ENCODE data around the gene PCDH18. TPM values are rescaled to one million over a fixed set of nuclear protein-coding genes. Genes with fewer than 3 reads are reported as not detected.

PCDH18 gene
- total RNA-seq, 1 donor from 2014 or later: 4.9 TPM

GRCh38 chr4:137558951-137559350 lies 26.7 kb upstream of the PCDH18 start:
- peak overlapping the region; percentile 29 for H3K4me2 ChIP-seq (ENCODE audit: low read length)
- no peak for TF ChIP-seq EZH2 (IDR thresholded peaks at IDR 0.05; ENCODE audit: insufficient read depth, low read length)
- TF ChIP-seq, protein P1, sequence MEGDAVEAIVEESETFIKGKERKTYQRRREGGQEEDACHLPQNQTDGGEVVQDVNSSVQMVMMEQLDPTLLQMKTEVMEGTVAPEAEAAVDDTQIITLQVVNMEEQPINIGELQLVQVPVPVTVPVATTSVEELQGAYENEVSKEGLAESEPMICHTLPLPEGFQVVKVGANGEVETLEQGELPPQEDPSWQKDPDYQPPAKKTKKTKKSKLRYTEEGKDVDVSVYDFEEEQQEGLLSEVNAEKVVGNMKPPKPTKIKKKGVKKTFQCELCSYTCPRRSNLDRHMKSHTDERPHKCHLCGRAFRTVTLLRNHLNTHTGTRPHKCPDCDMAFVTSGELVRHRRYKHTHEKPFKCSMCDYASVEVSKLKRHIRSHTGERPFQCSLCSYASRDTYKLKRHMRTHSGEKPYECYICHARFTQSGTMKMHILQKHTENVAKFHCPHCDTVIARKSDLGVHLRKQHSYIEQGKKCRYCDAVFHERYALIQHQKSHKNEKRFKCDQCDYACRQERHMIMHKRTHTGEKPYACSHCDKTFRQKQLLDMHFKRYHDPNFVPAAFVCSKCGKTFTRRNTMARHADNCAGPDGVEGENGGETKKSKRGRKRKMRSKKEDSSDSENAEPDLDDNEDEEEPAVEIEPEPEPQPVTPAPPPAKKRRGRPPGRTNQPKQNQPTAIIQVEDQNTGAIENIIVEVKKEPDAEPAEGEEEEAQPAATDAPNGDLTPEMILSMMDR (IDR thresholded peaks at IDR 0.05; ENCODE audit: insufficient read depth, low read depth, low read length): no peak
- no peaks in the 10 kb centered on the region for H3K9me3 Mint-ChIP-seq (ENCODE audit: unreplicated experiment)
- no peaks in the 10 kb centered on the region for H3K27me3 ChIP-seq (ENCODE audit: insufficient read depth, low read length)
- H3K4me1 ChIP-seq (ENCODE audit: insufficient read depth, low read length): peaks cover 6% of the 10 kb centered on the region
- H3K36me3 ChIP-seq (ENCODE audit: insufficient read depth, low read length): no peaks in the 10 kb centered on the region
- peaks cover 1% of the 10 kb centered on the region for H3K27me3 Mint-ChIP-seq (ENCODE audit: low read depth, unreplicated experiment)
- no peak overlapping the region for H3K4me3 ChIP-seq (ENCODE audit: insufficient read depth, low read depth, low read length)
- no peaks in the 10 kb centered on the region for H3K79me2 ChIP-seq (ENCODE audit: insufficient read depth, low read length)
- H3K9me3 ChIP-seq (ENCODE audit: insufficient read depth, low read depth, low read length): no peaks in the 10 kb centered on the region
- no peak overlapping the region for H3K27ac Mint-ChIP-seq (ENCODE audit: unreplicated experiment)
- no peak overlapping the region for H2AFZ ChIP-seq (ENCODE audit: low read depth, low read length)
- no peaks in the 10 kb centered on the region for H3K36me3 Mint-ChIP-seq (ENCODE audit: low read depth, unreplicated experiment)
- FAIRE-seq: peak; percentile 76
- H3K9ac ChIP-seq (ENCODE audit: low read length): no peak overlapping the region
- peak; percentile 71 for DNase-seq (ENCODE audit: low read depth)
- H4K20me1 ChIP-seq (ENCODE audit: insufficient read depth, low read length): no peaks in the 10 kb centered on the region
- H3K4me1 Mint-ChIP-seq (ENCODE audit: low read depth, unreplicated experiment): peaks cover 10% of the 10 kb centered on the region
- H3K4me3 Mint-ChIP-seq (ENCODE audit: unreplicated experiment): no peak overlapping the region
- H3K27ac ChIP-seq (ENCODE audit: low read depth, low read length): no peak overlapping the region

GRCh38 chr4:137545461-137545861 lies 13.2 kb upstream of the PCDH18 start:
- Histone ChIP-seq H3K79me2 (ENCODE audit: insufficient read depth, low read length) (no peaks in the 10 kb centered on the region), H3K27ac (ENCODE audit: low read depth, low read length) (peak overlapping the region; percentile 36), H3K27me3 (ENCODE audit: insufficient read depth, low read length) (no peaks in the 10 kb centered on the region), H3K4me1 (ENCODE audit: insufficient read depth, low read length) (peaks cover 9% of the 10 kb centered on the region), H3K36me3 (ENCODE audit: insufficient read depth, low read length) (no peaks in the 10 kb centered on the region), H3K4me2 (ENCODE audit: low read length) (peak overlapping the region; percentile 18), H3K9ac (ENCODE audit: low read length) (no peak overlapping the region), H3K4me3 (ENCODE audit: insufficient read depth, low read depth, low read length) (no peak overlapping the region), H4K20me1 (ENCODE audit: insufficient read depth, low read length) (no peaks in the 10 kb centered on the region), H2AFZ (ENCODE audit: low read depth, low read length) (peak overlapping the region; percentile 50), H3K9me3 (ENCODE audit: insufficient read depth, low read depth, low read length) (no peaks in the 10 kb centered on the region)
- Mint-ChIP-seq H3K36me3 (ENCODE audit: low read depth, unreplicated experiment) (no peaks in the 10 kb centered on the region), H3K27me3 (ENCODE audit: low read depth, unreplicated experiment) (no peaks in the 10 kb centered on the region), H3K4me1 (ENCODE audit: low read depth, unreplicated experiment) (peaks cover 14% of the 10 kb centered on the region), H3K4me3 (ENCODE audit: unreplicated experiment) (no peak overlapping the region), H3K27ac (ENCODE audit: unreplicated experiment) (no peak overlapping the region), H3K9me3 (ENCODE audit: unreplicated experiment) (no peaks in the 10 kb centered on the region)
- DNase-seq (ENCODE audit: low read depth): peak; percentile 89
- TF ChIP-seq, protein P1 (IDR thresholded peaks at IDR 0.05; ENCODE audit: insufficient read depth, low read depth, low read length): no peak
- TF ChIP-seq EZH2 (IDR thresholded peaks at IDR 0.05; ENCODE audit: insufficient read depth, low read length): no peak
- FAIRE-seq: peak; percentile 92

GRCh38 chr4:137543648-137544047 lies 11.4 kb upstream of the PCDH18 start:
- no peaks in the 10 kb centered on the region for H3K79me2 ChIP-seq (ENCODE audit: insufficient read depth, low read length)
- no peaks in the 10 kb centered on the region for H3K36me3 ChIP-seq (ENCODE audit: insufficient read depth, low read length)
- TF ChIP-seq, protein P1 (IDR thresholded peaks at IDR 0.05; ENCODE audit: insufficient read depth, low read depth, low read length): no peak
- no peak for TF ChIP-seq EZH2 (IDR thresholded peaks at IDR 0.05; ENCODE audit: insufficient read depth, low read length)
- no peaks in the 10 kb centered on the region for H3K9me3 ChIP-seq (ENCODE audit: insufficient read depth, low read depth, low read length)
- H3K9ac ChIP-seq (ENCODE audit: low read length): no peak overlapping the region
- Mint-ChIP-seq H3K9me3 (ENCODE audit: unreplicated experiment) (no peaks in the 10 kb centered on the region), H3K27ac (ENCODE audit: unreplicated experiment) (no peak overlapping the region), H3K4me1 (ENCODE audit: low read depth, unreplicated experiment) (peaks cover 14% of the 10 kb centered on the region), H3K27me3 (ENCODE audit: low read depth, unreplicated experiment) (no peaks in the 10 kb centered on the region), H3K36me3 (ENCODE audit: low read depth, unreplicated experiment) (no peaks in the 10 kb centered on the region), H3K4me3 (ENCODE audit: unreplicated experiment) (no peak overlapping the region)
- H3K27ac ChIP-seq (ENCODE audit: low read depth, low read length): no peak overlapping the region
- H3K27me3 ChIP-seq (ENCODE audit: insufficient read depth, low read length): no peaks in the 10 kb centered on the region
- peaks cover 9% of the 10 kb centered on the region for H3K4me1 ChIP-seq (ENCODE audit: insufficient read depth, low read length)
- no peak overlapping the region for H3K4me2 ChIP-seq (ENCODE audit: low read length)
- no peaks in the 10 kb centered on the region for H4K20me1 ChIP-seq (ENCODE audit: insufficient read depth, low read length)
- no peak for FAIRE-seq
- no peak overlapping the region for H3K4me3 ChIP-seq (ENCODE audit: insufficient read depth, low read depth, low read length)
- DNase-seq (ENCODE audit: low read depth): no peak
- H2AFZ ChIP-seq (ENCODE audit: low read depth, low read length): no peak overlapping the region

Data from astrocyte (in vitro differentiated cells and primary cell).